OCI-LY1 (cell line): Measurements from ENCODE around the gene PZP.

ENCODE experiments used
- CTCF ChIP-seq: fragments of 200-600 bp; sonication (generic), shearing (Covaris generic); IDR thresholded peaks from 2 replicates; pipeline ENCODE4 v1.5.1; 2017; ENCODE audit warnings: mild to moderate bottlenecking, antibody characterized with exemption, low read length, moderate library complexity, mixed read lengths
- EZH2 ChIP-seq: fragments of 200-600 bp; sonication (generic), shearing (Covaris generic); IDR thresholded peaks from 2 replicates; pipeline ENCODE4 v1.8.0; 2017; ENCODE audit warnings: borderline replicate concordance, mixed run types, mild to moderate bottlenecking, antibody characterized with exemption, low read length, moderate library complexity, mixed read lengths

DNA sequence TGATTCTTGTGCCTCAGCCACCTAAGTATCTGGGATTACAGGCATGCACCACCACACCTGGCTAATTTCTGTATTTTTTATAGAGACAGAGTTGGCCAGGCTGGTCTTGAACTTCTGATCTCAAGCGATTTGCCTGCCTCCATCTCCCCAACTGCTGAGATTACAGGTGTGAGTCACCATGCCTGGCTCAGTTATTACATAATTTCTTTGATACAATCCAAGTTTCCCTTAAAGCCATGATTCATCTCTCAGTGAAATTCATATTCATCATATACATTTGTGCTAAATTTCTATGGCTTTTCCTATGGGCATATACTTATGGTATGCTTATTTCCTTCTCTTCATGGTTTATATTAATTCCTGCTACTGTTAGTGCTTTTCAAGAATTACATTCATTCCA is 29.1 kb upstream of the PZP start:
- no peak for TF ChIP-seq EZH2
- no peak for TF ChIP-seq CTCF
